Measurements from ENCODE around the gene SPON1.
A peak's percentile ranks its signal among the peaks of the same experiment; 100 is the strongest.
"Not testable (repeated sequence)": the region's sequence is repeated elsewhere in the genome, so short reads cannot be mapped to it uniquely, and the experiment has no call there.

Gene SPON1

GRCh38 chr11:13983081-13983751 lies 20.7 kb downstream of the SPON1 start:
- no peak for DNase-seq (ENCODE audit: low read depth)

GRCh38 chr11:13984616-13985450 lies 22.3 kb downstream of the SPON1 start:
- peak; percentile 45 for DNase-seq (ENCODE audit: low read depth)

GRCh38 chr11:13986695-13987094 lies 24.2 kb downstream of the SPON1 start:
- DNase-seq (ENCODE audit: low read depth) = not testable (repeated sequence)

GRCh38 chr11:13992158-13992856 lies 29.8 kb downstream of the SPON1 start:
- peak; percentile 22 for DNase-seq (ENCODE audit: low read depth)

- no peak for DNase-seq (ENCODE audit: low read depth)
These were observed 30.7 kb downstream of the SPON1 start for GRCh38 chr11:13993096-13993765.

- no peak for DNase-seq (ENCODE audit: low read depth)
These were observed 35.4 kb downstream of the SPON1 start for GRCh38 chr11:13997881-13998280.

- DNase-seq (ENCODE audit: low read depth) = no peak
These were observed 37.2 kb downstream of the SPON1 start for GRCh38 chr11:13999704-14000103.

GRCh38 chr11:14001597-14001996 lies 39.1 kb downstream of the SPON1 start:
- DNase-seq (ENCODE audit: low read depth) = no peak

- no peak for DNase-seq (ENCODE audit: low read depth)
These were observed 45.0 kb downstream of the SPON1 start for GRCh38 chr11:14007566-14007965.

- DNase-seq (ENCODE audit: low read depth) = no peak
These were observed 48.1 kb downstream of the SPON1 start for GRCh38 chr11:14010665-14011064.

- DNase-seq (ENCODE audit: low read depth) = no peak
These were observed 50.3 kb downstream of the SPON1 start for GRCh38 chr11:14012846-14013245.

GRCh38 chr11:14015711-14016110 lies 53.2 kb downstream of the SPON1 start:
- no peak for DNase-seq (ENCODE audit: low read depth)

- no peak for DNase-seq (ENCODE audit: low read depth)
These were observed 55.9 kb downstream of the SPON1 start for GRCh38 chr11:14018441-14018840.

- no peak for DNase-seq (ENCODE audit: low read depth)
These were observed 59.2 kb downstream of the SPON1 start for GRCh38 chr11:14021738-14022137.

GRCh38 chr11:14022251-14022650 lies 59.7 kb downstream of the SPON1 start:
- no peak for DNase-seq (ENCODE audit: low read depth)

- DNase-seq (ENCODE audit: low read depth) = no peak
These were observed 60.3 kb downstream of the SPON1 start for GRCh38 chr11:14022821-14023220.

- no peak for DNase-seq (ENCODE audit: low read depth)
These were observed 64.4 kb downstream of the SPON1 start for GRCh38 chr11:14026961-14027360.

GRCh38 chr11:14027525-14027924 lies 65.0 kb downstream of the SPON1 start:
- no peak for DNase-seq (ENCODE audit: low read depth)

GRCh38 chr11:14029440-14029839 lies 66.9 kb downstream of the SPON1 start:
- no peak for DNase-seq (ENCODE audit: low read depth)

- peak; percentile 48 for DNase-seq (ENCODE audit: low read depth)
These were observed 67.7 kb downstream of the SPON1 start for GRCh38 chr11:14029971-14030920.

GRCh38 chr11:14035526-14035925 lies 73.0 kb downstream of the SPON1 start:
- DNase-seq (ENCODE audit: low read depth) = not testable (repeated sequence)
